Measurements from ENCODE around the gene RIMKLB.
"Not testable (repeated sequence)": the region's sequence is repeated elsewhere in the genome, so short reads cannot be mapped to it uniquely, and the experiment has no call there.

The RIMKLB gene

DNA sequence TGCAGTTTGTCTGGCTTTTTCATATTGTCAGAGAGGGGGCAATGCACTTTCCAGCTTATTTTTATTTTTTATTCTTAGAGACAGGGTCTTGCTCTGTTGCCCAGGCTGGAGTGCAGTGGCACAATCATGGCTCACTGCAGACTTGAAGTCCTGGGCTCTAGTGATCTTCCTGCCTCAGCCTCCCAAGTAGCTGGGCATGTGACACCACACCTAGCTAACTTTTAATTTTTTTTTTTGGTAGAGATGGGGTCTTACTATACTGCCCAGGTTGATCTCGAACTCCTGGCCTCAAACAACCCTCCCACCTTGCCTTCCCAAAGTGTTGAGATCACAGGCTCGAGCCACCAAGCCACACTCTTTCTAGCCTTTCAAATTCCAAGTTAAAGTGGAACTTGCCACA, 120.7 kb downstream of the RIMKLB start:
- in situ Hi-C loops (cut with HindIII; ENCODE audit: low sequenced_read_pairs): no loop called here
- TF ChIP-seq, protein P1, sequence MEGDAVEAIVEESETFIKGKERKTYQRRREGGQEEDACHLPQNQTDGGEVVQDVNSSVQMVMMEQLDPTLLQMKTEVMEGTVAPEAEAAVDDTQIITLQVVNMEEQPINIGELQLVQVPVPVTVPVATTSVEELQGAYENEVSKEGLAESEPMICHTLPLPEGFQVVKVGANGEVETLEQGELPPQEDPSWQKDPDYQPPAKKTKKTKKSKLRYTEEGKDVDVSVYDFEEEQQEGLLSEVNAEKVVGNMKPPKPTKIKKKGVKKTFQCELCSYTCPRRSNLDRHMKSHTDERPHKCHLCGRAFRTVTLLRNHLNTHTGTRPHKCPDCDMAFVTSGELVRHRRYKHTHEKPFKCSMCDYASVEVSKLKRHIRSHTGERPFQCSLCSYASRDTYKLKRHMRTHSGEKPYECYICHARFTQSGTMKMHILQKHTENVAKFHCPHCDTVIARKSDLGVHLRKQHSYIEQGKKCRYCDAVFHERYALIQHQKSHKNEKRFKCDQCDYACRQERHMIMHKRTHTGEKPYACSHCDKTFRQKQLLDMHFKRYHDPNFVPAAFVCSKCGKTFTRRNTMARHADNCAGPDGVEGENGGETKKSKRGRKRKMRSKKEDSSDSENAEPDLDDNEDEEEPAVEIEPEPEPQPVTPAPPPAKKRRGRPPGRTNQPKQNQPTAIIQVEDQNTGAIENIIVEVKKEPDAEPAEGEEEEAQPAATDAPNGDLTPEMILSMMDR (IDR thresholded peaks at IDR 0.05; ENCODE audit: low read depth, low read length, missing control alignments): no peak
- DNase-seq (ENCODE audit: low read depth): no peak
- no peak overlapping the region for H3K4me3 ChIP-seq (ENCODE audit: low read depth, low read length)

DNA sequence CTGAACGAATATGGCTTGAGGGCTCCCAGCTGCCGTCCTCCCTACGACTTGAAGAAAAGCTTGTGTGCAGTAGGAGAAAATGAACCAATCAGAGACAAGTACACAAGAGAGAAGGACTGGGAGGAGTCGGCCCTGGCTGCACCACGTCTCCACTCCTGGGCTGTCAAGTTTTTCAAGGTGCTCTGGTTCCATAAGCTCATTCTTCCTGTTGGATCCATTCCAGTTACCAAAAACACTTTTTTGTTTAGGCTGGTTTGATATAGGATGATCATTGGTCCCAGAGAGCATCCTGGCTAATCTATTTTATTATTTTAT, 121.8 kb downstream of the RIMKLB start:
- TF ChIP-seq, protein P1 (IDR thresholded peaks at IDR 0.05; ENCODE audit: low read depth, low read length, missing control alignments): no peak
- in situ Hi-C loops (cut with HindIII; ENCODE audit: low sequenced_read_pairs): no loop called here
- DNase-seq (ENCODE audit: low read depth): no peak
- no peak overlapping the region for H3K4me3 ChIP-seq (ENCODE audit: low read depth, low read length)

DNA sequence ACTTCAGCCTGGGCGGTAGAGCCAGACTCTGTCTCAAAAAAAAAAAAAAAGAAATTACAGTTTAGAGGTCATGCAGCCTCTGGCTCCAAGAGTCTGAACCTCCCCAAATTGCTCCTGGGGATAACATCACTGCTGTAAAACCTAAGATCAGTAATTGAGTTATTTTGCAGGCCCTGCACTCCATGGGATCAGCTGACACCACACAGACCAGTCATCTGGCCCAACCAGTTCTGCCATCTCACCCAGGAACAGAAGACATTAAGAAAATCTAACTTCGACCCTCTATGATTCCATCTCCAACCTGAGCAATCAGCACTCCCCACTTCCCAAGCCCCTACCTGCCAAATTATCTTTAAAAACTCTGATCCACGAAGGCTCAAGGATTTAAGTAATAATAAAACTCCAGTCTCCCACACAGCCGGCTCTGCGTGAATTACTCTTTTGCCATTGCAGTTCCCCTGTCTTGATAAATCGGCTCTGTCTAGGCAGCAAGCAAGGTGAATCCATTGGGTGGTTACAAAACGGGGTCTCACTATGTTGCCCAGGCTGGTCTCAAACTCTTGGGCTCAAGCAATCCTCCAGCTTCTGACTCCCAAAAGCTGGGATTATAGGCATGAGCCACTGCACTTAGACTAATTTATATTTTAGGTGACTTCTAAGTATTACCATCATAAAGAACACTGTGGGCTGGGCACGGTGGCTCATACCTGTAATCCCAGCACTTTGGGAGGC, 123.1 kb downstream of the RIMKLB start:
- in situ Hi-C loops (cut with HindIII; ENCODE audit: low sequenced_read_pairs); H3K4me3 ChIP-seq (ENCODE audit: low read depth, low read length); DNase-seq (ENCODE audit: low read depth): not testable (repeated sequence)

DNA sequence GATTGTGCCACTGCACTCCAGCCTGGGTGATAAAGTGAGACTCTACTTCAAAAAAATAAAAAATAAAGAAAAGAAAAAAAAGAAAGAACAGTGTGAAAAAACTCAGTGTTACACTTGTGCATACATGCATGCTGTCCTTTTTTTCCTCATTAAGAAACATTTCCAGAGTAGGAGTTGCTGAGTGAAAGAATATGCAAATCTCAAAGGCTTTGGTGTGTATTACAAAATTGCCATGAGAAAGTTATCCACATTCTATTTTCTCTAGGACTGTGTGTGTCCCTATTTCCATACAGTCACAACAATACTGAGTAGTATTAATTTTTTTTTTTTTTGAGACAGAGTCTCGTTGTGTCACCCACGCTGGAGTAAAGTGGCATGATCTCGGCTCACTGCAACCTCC, 123.8 kb downstream of the RIMKLB start:
- TF ChIP-seq, protein P1 (IDR thresholded peaks at IDR 0.05; ENCODE audit: low read depth, low read length, missing control alignments): no peak
- in situ Hi-C loops (cut with HindIII; ENCODE audit: low sequenced_read_pairs): no loop called here
- no peak overlapping the region for H3K4me3 ChIP-seq (ENCODE audit: low read depth, low read length)
- DNase-seq (ENCODE audit: low read depth): no peak

DNA sequence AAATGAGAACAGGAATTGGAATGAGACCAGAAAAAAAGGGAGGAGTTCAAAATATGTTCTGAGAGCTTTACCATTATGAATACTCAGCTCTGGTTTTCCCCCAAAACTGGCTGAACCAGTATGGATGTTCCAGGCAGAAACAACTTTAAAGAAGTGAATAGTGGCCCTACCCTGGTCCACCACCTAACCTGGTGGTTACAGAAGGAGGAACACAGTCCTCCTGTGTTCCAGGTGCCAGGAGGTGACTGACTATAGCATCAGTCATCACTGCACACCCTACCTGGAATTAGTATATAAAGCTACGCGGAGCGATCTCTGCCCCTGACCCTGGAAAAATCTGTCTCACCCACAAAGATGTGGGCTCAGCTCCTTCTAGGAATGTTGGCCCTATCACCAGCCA, 124.5 kb downstream of the RIMKLB start, which contains the start of gene A2ML1:
Gene A2ML1 (plus strand): TSS at position 324 of the 400 bp plus-strand sequence. CDS start 31 bp downstream, at position 355.
- in situ Hi-C loops (cut with HindIII; ENCODE audit: low sequenced_read_pairs): no loop called here
- no peak for DNase-seq (ENCODE audit: low read depth)
- H3K4me3 ChIP-seq (ENCODE audit: low read depth, low read length): no peak within 1 kb of the TSS
- TF ChIP-seq, protein P1 (IDR thresholded peaks at IDR 0.05; ENCODE audit: low read depth, low read length, missing control alignments): no peak

DNA sequence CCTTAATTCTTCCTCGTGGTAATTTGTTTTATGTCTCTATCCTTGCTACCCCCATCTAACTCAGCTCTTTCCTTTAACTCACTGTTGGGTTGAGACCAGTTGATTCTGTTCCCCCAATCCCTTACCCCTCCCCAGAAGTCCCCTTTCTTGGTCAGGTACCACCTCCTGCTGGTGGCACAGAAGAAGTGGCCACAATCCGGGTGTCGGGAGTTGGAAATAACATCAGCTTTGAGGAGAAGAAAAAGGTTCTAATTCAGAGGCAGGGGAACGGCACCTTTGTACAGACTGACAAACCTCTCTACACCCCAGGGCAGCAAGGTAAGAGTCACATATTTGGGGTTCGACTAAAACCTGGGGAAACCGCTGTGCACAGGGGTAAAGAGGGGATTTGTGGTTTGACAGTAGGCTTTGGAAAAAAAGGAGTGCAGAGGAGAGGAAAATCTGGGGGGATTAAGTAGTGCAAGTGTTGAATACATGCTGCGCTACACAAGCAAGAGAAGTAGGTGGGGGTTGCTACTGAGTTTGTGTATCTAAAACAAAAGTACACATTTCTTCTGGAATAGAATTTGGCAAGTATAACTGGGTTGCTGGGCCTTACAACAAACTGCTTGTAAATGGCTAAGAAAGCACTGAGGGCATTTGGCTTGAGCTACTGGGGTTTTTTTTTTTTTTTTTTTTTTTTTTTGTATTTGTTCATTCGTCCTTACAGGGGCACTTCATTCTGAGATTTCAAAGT, 125.9 kb downstream of the RIMKLB start:
- TF ChIP-seq, protein P1 (IDR thresholded peaks at IDR 0.05; ENCODE audit: low read depth, low read length, missing control alignments): peak; percentile 73
- in situ Hi-C loops (cut with HindIII; ENCODE audit: low sequenced_read_pairs): no loop called here
- peak; percentile 13 for DNase-seq (ENCODE audit: low read depth)
- no peak overlapping the region for H3K4me3 ChIP-seq (ENCODE audit: low read depth, low read length)

Measured in astrocyte of the cerebellum (primary cell).